T-helper 9 cell (primary cell): ENCODE data around the gene PACS1.
"Not testable (repeated sequence)": the region's sequence is repeated elsewhere in the genome, so short reads cannot be mapped to it uniquely, and the experiment has no call there.

Experiments used
- DNase-seq: peaks from one replicate; pipeline ENCODE4 v3.0.0-alpha.2; 2020

Gene PACS1

DNA sequence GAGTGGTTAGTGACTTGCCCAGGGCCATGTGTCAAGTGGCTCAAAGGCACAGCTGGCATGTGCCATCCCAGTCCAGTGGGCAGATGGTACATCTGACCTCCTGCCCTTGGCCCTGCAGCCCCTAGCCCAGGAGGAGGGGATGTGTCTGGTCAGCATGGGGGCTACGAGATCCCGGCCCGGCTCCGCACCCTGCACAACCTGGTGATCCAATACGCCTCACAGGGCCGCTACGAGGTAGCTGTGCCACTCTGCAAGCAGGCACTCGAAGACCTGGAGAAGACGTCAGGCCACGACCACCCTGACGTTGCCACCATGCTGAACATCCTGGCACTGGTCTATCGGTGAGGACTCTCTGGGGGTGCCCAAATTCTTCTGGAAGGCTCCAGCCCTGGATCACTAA lies 192.6 kb downstream of the PACS1 start:
- DNase-seq = no peak

DNA sequence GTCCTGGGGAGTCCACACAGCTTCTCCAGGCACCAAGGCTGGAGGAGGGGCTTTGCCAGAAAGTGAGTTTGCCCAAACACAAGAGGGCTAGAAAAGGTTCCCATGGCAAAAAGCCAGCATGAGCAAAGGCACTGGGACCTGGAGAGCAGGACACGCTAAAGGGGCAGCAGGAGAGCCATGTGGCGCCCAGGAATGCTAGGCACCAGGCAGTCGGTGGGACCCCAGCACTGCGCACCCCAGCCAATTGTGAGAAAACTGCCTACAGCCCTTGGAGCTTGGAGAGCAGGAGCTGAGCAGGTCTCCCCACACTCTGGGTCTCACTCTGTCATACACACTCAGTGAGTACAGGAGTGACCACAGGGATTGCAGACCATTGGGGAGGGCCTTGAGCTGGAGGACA lies 193.2 kb downstream of the PACS1 start:
- no peak for DNase-seq

DNA sequence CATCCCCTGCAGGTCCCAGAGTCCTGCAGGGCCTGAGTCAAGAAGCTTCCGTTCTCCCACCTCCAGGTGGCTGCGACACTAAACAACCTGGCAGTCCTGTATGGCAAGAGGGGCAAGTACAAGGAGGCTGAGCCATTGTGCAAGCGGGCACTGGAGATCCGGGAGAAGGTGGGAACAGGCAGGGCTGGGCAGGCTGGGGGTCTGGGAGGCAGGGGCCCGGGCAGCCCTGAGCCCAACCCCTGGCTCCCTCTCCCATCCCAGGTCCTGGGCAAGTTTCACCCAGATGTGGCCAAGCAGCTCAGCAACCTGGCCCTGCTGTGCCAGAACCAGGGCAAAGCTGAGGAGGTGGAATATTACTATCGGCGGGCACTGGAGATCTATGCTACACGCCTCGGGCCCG lies 193.7 kb downstream of the PACS1 start:
- no peak for DNase-seq

DNA sequence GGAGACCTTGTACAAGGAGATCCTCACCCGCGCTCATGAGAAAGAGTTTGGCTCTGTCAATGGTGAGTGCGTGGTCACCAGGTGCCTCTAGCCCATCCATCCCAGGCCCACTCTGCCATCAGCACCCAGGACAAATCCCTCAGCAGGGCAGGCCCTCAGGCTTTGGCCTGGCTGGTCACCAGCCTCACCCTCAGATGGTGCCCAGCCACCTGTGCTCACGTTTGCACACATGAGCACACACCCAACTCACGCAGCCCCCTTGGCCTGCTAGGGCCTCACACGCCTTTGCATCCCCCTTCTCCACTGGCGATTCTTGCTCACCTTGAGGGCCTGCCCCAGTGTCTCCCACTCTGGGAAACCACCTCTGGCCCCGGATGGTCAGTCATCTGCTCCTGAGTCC lies 194.3 kb downstream of the PACS1 start:
- no peak for DNase-seq

DNA sequence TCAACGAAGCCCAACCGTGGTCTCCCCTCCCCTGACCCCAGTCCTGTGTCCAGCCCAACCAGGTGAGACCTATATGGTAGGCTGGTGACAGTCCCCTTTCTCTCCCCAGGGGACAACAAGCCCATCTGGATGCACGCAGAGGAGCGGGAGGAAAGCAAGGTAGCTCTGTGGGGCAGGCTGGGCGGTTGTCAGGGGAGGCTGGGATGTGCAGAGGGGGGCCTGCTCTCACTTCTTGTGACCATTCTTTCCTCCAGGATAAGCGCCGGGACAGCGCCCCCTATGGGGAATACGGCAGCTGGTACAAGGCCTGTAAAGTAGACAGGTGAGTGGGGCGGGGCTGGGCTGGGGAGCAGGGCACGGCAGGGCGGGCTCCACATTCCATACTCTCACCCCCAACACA lies 194.8 kb downstream of the PACS1 start:
- peak; percentile 32 for DNase-seq

DNA sequence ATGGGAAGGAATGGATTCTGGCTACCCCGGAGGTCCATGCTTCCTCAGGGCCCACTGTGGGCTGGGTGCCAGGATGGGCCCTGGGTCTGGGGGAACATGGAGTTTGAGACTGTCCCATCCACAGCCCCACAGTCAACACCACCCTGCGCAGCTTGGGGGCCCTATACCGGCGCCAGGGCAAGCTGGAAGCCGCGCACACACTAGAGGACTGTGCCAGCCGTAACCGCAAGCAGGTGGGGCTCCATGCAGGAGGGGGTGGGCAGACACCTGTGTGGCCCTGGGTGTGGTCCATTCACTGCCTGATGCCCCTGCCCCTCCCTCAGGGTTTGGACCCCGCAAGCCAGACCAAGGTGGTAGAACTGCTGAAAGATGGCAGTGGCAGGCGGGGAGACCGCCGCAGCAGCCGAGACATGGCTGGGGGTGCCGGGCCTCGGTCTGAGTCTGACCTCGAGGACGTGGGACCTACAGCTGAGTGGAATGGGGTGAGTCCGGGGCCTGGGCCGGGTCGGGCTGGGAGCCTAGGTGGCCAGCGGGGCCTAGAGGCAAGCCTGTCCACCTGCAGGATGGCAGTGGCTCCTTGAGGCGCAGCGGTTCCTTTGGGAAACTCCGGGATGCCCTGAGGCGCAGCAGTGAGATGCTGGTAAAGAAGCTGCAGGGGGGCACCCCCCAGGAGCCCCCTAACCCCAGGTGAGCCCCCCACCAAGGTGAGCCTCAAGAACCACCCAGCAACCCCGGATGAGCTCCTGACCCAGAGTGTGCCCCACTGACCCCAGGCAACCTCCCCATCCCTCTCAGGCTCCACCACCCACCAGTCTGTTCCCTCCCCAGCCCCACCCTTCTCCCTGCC lies 195.7 kb downstream of the PACS1 start:
- no peak for DNase-seq

DNA sequence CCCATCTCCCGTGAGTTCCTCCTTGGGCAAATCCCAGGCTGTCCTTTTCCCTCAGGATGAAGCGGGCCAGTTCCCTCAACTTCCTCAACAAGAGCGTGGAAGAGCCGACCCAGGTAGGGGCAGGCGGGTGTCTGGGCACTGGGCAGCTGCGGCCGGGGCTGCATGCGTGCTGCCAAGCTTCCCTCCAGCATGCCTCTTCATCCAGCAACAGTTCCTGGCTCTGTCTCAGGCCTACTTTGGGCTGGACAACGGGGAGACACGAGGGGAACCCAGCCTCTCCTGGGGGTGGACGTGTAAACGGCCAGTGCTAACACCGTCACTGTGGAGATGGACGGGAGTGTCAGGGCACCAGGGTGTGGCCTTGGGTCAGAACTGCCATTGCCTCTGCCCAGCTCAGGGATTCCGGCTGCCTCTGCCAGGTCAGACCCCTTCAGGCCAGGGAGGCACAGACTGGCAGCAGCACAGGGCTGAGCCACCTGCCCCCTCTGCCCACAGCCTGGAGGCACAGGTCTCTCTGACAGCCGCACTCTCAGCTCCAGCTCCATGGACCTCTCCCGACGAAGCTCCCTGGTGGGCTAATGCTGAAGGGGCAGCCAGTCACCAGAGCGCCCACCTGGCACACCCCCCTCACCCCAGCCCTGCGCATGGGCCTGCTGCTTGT lies 196.4 kb downstream of the PACS1 start:
- no peak for DNase-seq

DNA sequence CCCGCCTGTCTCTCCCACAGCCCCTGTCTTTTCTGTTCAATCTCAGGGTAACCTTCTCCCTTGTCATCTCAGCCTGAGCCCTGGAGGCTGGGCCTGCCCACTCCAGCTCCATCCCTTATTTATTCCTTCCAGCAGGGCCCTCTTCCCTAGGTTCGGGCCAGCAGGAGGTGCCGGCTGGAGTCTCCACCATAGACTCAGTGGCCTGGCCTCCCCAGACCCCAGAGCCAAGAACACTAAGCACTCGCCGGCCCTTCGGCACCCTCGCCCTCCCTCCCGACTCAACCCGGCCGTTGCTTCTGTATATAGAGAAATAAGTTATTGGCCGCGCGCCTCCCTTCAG lies 196.9 kb downstream of the PACS1 start:
- no peak for DNase-seq

DNA sequence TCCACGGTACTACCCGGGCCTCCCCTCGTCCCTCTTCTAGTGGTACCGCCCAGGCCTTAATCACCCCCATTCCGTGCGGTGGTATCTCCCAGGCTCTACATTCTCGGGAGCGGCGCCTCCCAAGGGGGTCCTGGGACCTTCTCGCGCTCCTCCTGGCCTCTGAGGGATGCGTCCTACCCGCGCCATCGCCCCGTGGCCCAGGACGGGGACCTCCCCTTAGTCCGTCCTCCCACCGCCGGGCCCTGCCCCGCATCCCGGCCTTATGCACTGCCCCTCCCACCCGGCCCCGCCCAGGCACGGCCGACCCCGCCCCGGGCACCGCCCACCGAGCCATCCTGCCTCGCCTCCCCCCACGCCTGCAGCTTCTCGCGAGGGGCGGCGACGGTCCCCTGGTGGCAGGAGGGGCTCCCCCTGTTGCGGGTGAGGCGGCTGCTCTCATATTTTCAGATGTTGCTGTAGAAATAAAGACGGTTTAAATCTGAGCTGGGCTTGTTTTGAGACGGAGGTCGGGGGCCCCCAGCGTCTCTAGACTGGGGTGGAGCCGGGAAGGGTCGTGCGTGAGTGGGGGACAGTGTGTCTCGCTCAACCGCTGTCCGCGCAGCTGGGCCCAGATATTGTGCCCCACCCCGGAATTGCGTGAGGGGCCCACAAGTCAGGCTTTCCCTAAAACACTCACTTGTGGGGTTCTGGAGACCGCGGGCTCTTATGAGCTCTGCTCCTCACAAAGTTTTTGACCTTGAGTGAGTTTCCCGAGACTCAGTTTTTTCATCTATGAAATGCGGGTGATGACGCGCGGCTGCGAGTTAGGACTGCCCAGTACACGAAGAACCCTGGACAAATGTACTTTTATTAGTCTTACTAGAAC lies 197.5 kb downstream of the PACS1 start:
- peak; percentile 86 for DNase-seq

DNA sequence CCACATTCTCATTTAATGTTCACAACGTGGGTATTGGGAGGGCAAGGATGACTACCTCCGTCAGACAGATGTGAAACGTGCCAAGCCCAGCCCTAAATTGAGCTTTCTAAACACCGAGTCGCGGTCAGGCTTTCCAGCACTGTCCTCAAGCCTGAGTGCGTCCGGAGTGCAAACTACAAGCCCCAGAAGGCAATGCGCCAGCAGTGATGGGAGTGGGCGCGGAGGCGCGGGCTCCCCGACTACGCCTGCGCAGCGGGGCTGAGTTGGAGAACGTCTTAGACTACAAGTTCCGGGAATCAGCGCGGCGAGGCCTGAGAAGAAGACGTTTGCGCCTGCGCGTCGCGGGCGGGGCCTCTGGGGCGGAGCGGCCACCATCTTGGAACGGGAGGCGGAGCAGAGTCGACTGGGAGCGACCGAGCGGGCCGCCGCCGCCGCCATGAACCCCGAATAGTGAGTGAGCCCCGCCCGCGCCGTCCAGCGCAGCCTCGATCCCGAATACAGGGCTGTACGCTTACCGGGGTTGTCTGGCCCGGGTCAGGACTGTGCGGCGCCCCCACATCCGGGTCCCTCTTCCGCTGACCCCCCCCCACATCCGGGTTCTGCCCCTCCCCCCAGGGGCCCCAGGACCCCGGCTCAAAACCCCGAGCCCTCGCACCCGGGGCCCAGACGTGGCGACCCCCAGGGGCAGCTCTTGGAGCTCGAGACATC lies 198.3 kb downstream of the PACS1 start, which contains the start of gene RAB1B:
Gene RAB1B (plus strand): TSS at position 396 of the 708 bp plus-strand sequence. CDS start 41 bp downstream, at position 437.
- peak; percentile 99 for DNase-seq

DNA sequence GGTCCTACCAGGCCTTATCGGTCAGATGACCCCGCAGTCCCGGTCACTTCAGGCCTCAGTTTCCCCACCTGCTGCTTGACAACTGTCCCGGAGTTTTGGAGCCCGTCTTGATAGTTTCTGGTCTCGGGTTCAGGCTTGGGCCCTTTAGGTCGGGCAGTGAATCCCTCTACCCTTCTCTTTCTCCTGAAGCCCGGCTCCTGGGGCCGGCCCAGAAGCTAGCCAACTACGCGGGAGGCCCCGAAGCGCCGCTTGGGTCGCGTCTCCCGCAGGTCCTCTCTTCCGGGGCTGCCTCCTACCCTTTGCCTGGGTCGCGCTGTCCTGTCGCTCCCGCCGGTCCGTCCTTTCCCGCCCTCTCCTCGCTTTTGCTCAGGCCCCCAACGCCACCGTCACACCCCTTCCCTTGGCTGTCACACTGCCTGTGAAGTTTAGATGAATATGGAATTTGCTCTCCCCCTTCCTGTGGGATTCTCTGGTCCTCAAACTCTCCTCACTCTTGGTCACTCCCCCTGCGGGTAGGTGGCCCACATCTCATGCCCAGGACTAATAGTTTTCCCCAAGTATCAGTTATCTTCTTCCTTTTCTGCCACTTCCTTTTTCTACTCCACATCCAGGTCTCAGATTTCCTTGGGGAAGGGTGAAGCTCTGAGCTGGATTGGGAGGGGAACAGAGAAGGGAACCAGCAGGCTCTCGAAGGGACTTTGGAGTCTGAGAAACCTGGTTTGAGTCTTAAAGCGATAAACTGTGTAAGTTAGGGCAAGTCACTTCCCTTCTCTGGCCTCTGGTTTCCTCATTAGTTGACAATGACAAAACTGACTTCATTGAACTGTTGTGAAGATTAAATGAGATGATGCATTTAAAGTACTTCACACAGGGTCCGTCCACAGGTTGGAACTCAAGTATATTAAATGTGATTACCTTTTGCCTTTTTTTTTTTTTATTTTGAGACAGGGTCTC lies 199.2 kb downstream of the PACS1 start:
- DNase-seq = no peak

DNA sequence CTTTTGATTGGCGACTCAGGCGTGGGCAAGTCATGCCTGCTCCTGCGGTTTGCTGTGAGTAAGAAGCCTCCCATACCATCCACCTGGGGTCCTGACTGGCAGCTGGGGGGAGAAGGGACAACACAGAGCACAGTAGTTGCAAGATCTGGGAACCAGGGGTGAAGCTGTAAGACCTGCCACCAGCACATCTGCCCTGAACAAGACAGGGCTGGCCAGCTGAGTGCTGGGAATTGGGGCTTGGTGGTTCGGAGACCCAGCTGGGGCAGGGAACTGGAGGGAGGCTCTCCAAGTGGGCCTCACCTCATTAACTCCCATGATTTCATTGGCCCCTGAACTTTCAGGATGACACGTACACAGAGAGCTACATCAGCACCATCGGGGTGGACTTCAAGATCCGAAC lies 201.7 kb downstream of the PACS1 start:
- no peak for DNase-seq

DNA sequence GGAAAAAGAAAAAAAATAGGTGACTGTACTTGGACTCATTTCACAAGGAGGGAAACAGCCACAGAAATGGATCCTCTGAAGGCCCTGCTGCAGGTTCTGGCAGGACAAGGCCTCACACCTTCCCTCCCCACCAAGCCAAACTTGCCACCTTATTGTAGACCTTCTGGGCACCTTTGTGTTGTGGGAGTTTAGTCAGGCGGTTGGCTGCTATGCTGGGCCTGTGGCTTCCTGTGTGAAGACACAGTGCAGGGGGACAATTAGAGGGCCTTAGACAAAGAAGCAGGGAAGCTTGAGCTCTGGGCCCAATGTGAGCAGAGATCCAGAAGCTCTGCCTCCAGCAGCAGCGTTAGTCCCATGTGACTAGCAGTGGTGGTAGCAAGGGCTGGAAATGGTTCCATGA lies 202.5 kb downstream of the PACS1 start:
- no peak for DNase-seq

DNA sequence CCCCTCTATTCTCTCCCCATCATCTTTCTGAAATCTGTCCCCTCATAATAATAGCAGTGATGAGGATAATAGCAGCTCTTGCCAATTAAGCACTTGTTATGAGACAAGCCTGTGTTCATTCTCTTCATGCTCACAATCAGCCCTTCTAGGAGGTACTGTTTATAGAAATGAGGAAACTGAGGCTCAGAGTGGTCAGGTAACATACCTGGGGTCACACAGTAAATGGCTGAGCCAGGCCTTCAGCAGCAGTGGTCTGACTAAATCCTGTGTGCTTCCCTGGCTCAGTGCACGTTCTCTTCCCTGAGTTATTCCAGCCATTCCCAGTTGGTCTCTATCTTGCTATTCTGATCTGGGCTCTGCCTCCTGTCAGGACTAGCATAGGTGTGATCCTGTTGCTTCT lies 204.1 kb downstream of the PACS1 start:
- DNase-seq = no peak

DNA sequence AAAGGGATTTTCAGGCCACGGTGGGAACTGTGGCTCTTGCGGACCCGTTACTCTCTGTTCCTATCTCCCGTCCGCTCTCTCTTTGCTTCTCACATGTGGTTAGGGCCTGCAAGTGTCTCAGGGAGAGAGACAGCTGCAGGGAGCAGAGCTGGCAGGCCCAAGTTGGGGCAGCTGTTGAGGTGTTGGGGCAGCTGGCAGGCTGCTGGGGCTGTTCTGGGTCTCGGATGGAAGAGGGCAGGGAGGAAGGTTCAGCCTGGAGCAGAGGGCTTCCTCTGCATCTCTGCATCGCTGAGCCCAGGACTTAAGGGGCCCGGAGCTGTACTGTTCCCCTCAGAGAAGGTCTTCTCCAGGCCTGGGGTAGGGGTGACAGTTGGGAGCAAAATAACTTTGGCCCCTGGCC lies 205.3 kb downstream of the PACS1 start:
- DNase-seq = no peak

DNA sequence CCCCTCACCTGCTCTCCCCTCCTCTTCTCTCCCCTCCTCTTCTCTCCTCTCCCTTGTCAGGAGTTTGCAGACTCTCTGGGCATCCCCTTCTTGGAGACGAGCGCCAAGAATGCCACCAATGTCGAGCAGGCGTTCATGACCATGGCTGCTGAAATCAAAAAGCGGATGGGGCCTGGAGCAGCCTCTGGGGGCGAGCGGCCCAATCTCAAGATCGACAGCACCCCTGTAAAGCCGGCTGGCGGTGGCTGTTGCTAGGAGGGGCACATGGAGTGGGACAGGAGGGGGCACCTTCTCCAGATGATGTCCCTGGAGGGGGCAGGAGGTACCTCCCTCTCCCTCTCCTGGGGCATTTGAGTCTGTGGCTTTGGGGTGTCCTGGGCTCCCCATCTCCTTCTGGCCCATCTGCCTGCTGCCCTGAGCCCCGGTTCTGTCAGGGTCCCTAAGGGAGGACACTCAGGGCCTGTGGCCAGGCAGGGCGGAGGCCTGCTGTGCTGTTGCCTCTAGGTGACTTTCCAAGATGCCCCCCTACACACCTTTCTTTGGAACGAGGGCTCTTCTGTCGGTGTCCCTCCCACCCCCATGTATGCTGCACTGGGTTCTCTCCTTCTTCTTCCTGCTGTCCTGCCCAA lies 206.0 kb downstream of the PACS1 start:
- no peak for DNase-seq

DNA sequence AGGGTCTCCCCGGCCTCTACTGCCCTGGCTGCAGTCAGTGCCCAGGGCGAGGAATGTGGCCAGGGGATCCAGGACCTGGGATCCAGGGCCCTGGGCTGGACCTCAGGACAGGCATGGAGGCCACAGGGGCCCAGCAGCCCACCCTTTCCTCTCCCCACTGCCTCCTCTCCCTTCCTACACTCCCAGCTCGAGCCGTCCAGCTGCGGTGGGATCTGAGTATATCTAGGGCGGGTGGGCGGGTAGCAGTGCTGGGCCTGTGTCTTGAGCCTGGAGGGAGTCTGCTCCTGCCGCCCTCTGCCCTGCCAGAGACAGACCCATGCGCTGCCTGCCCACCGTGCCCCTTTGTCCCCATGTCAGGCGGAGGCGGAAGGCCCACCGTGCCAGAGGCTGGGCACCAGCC lies 206.5 kb downstream of the PACS1 start:
- not testable (repeated sequence) for DNase-seq

DNA sequence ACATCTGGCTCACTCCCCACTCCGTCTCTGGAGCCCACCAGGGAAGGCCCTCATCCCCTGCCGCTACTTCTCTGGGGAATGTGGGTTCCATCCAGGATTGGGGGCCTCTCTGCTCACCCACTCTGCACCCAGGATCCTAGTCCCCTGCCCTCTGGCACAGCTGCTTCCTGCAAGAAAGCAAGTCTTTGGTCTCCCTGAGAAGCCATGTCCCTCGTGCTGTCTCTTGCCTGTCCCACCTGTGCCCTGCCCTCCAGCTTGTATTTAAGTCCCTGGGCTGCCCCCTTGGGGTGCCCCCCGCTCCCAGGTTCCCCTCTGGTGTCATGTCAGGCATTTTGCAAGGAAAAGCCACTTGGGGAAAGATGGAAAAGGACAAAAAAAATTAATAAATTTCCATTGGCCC lies 207.0 kb downstream of the PACS1 start:
- not testable (repeated sequence) for DNase-seq

DNA sequence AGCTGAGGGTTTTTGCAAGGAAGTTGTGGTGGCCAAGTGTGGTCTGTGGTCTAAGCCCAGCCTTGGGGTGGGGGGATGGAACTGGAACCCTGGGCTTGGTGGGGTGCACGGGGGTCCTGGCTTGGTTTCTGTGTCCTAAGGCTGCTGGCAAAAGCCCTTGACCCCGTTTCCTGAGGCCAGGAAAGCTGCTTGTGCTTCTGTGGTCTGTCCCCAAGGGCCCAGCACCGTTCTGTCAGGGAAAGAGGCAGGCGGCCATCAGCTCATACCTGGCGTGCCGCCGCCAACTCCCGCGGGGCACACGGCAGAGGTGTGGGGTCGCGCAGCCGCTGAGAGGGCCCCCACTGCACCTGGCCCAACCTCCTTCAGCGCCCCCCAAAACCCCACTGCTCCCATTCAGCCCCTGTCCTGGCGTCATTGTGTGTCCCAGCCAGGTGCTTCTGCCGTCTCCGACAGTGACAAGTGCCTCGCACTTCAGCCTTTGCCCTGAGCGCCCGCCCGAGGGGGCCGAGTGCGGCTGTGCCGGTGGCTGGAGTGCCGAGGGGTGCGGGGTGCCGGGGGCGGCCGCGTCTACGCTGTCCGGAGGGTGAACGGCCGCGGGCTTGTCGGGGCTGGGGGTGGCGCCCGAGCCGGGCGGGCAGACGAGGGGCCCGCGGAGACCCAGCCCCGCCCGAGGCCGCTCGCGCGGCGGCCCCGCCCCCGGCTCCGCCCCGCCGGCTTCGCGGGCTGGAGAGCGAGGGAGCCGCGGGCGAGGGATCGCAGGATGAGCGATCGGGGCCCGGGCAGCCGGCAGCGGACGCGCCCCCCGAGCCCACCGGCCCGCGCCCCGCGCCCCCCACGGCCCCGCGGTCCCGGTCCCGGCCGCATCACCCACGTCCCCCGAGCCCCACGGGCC lies 207.6 kb downstream of the PACS1 start, which contains the start of gene CNIH2:
Gene CNIH2 (plus strand): TSS at position 705 of the 892 bp plus-strand sequence. CDS start 282 bp downstream, outside the sequence.
- peak; percentile 51 for DNase-seq
